ENCODE data around the gene BIRC7.

BIRC7 gene

GRCh38 chr20:63215101-63216040, 20.3 kb upstream of the BIRC7 start:
- peak; percentile 56 for TF ChIP-seq CTCF (IDR thresholded peaks at IDR 0.05; ENCODE audit: control insufficient read depth, extremely low read depth, insufficient read depth)
- DNase-seq (ENCODE audit: low read depth) = no peak
- peak overlapping the region; percentile 92 for H3K4me3 ChIP-seq (ENCODE audit: low read depth, low read length)

- no peak for TF ChIP-seq CTCF (IDR thresholded peaks at IDR 0.05; ENCODE audit: control insufficient read depth, extremely low read depth, insufficient read depth)
- DNase-seq (ENCODE audit: low read depth) = peak; percentile 81
Observed at GRCh38 chr20:63216041-63216848, 19.5 kb upstream of the BIRC7 start, which contains the start of gene YTHDF1. Gene YTHDF1 (minus strand): TSS chr20:63216131. CDS start chr20:63215892, 239 bp downstream.

GRCh38 chr20:63216849-63217471, 18.7 kb upstream of the BIRC7 start:
- H3K4me3 ChIP-seq (ENCODE audit: low read depth, low read length) = peak overlapping the region; percentile 72
- TF ChIP-seq CTCF (IDR thresholded peaks at IDR 0.05; ENCODE audit: control insufficient read depth, extremely low read depth, insufficient read depth) = no peak
- DNase-seq (ENCODE audit: low read depth) = no peak

More at GRCh38 chr20:63216041-63216848, 19.5 kb upstream of the BIRC7 start, which contains the start of gene YTHDF1:
- H3K4me3 ChIP-seq (ENCODE audit: low read depth, low read length) = peak within 1 kb of the TSS; percentile 92

- no peak for TF ChIP-seq CTCF (IDR thresholded peaks at IDR 0.05; ENCODE audit: control insufficient read depth, extremely low read depth, insufficient read depth)
- no peak overlapping the region for H3K4me3 ChIP-seq (ENCODE audit: low read depth, low read length)
- DNase-seq (ENCODE audit: low read depth) = no peak
Observed at GRCh38 chr20:63217706-63218105, 18.0 kb upstream of the BIRC7 start.

GRCh38 chr20:63218701-63219446, 16.8 kb upstream of the BIRC7 start:
- DNase-seq (ENCODE audit: low read depth) = no peak
- no peak for TF ChIP-seq CTCF (IDR thresholded peaks at IDR 0.05; ENCODE audit: control insufficient read depth, extremely low read depth, insufficient read depth)
- no peak overlapping the region for H3K4me3 ChIP-seq (ENCODE audit: low read depth, low read length)

- TF ChIP-seq CTCF (IDR thresholded peaks at IDR 0.05; ENCODE audit: control insufficient read depth, extremely low read depth, insufficient read depth) = no peak
- no peak overlapping the region for H3K4me3 ChIP-seq (ENCODE audit: low read depth, low read length)
- DNase-seq (ENCODE audit: low read depth) = no peak
Observed at GRCh38 chr20:63219447-63219821, 16.3 kb upstream of the BIRC7 start.
